HEK293T (cell line): ENCODE results near the gene TRAF3.

Experiments used
- CTCF ChIA-PET: fragments of 350-600 bp; formaldehyde crosslinking; extraction: SDS; loops from one replicate; lab custom pipeline; 2021; ENCODE audit warnings: antibody characterized with exemption, inconsistent platforms; lab: Yijun Ruan, JAX
- POLR2A ChIA-PET: fragments of 350-600 bp; formaldehyde crosslinking; extraction: SDS; loops from one replicate; lab custom pipeline; 2020; ENCODE audit warnings: antibody characterized with exemption, inconsistent platforms; lab: Yijun Ruan, JAX
- DNase-seq: peaks from one replicate; pipeline ENCODE4 v3.0.0; 2012; ENCODE audit warnings: mixed read lengths; ENCODE audit errors: extremely low spot score
- ARNT ChIP-seq: fragments of 450-650 bp; IDR thresholded peaks from 2 replicates; pipeline ENCODE4 v1.6.1; 2017; ENCODE audit warnings: mild to moderate bottlenecking
- BHLHE40 ChIP-seq: fragments of 450-650 bp; IDR thresholded peaks from 2 replicates; pipeline ENCODE4 v1.6.1; 2016; ENCODE audit warnings: mild to moderate bottlenecking, moderate library complexity, borderline replicate concordance
- CTBP1 ChIP-seq: fragments of 450-650 bp; IDR thresholded peaks from 2 replicates; pipeline ENCODE4 v1.6.1; 2016; ENCODE audit warnings: borderline replicate concordance
- ELF4 ChIP-seq: fragments of 450-650 bp; IDR thresholded peaks from 2 replicates; pipeline ENCODE4 v1.6.1; 2017; ENCODE audit warnings: antibody characterized with exemption
- FOXA1 ChIP-seq: fragments of 450-650 bp; IDR thresholded peaks from 2 replicates; pipeline ENCODE4 v1.6.1; 2016; ENCODE audit warnings: mild to moderate bottlenecking
- FOXK2 ChIP-seq: fragments of 450-650 bp; IDR thresholded peaks from 2 replicates; pipeline ENCODE4 v1.6.1; 2016; ENCODE audit warnings: mild to moderate bottlenecking
- FOXM1 ChIP-seq: fragments of 450-650 bp; IDR thresholded peaks from 2 replicates; pipeline ENCODE4 v1.6.1; 2017; ENCODE audit warnings: mild to moderate bottlenecking, borderline replicate concordance
- HDGF ChIP-seq: fragments of 450-650 bp; IDR thresholded peaks from 2 replicates; pipeline ENCODE4 v1.6.1; 2017; ENCODE audit warnings: antibody characterized with exemption, borderline replicate concordance
- L3MBTL2 ChIP-seq: fragments of 450-650 bp; conservative IDR thresholded peaks from 2 replicates; pipeline ENCODE4 v1.6.1; 2016; ENCODE audit warnings: mild to moderate bottlenecking
- LEF1 ChIP-seq: fragments of 450-650 bp; IDR thresholded peaks from 2 replicates; pipeline ENCODE4 v1.6.1; 2017; ENCODE audit warnings: mild to moderate bottlenecking, borderline replicate concordance
- NFRKB ChIP-seq: fragments of 450-650 bp; IDR thresholded peaks from 2 replicates; pipeline ENCODE4 v1.6.1; 2016; ENCODE audit warnings: mild to moderate bottlenecking, moderate library complexity
- PKNOX1 ChIP-seq: fragments of 450-650 bp; IDR thresholded peaks from 2 replicates; pipeline ENCODE4 v1.6.1; 2016
- SP1 ChIP-seq: fragments of 450-650 bp; IDR thresholded peaks from 2 replicates; pipeline ENCODE4 v1.6.1; 2017
- SUZ12 ChIP-seq: fragments of 450-650 bp; IDR thresholded peaks from 2 replicates; pipeline ENCODE4 v1.6.1; 2016; ENCODE audit warnings: mild to moderate bottlenecking
- TARDBP ChIP-seq: fragments of 450-650 bp; IDR thresholded peaks from 2 replicates; pipeline ENCODE4 v1.6.1; 2016
- ZNF384 ChIP-seq: fragments of 450-650 bp; IDR thresholded peaks from 2 replicates; pipeline ENCODE4 v1.6.1; 2016

TRAF3 gene

GRCh38 chr14:102731871-102732800 lies 45.1 kb upstream of the TRAF3 start:
- no peak for DNase-seq
- ChIA-PET CTCF (interaction anchor here (0.9 to 1.7 kb wide), 2 partner anchors 38 to 181 kb away, joined by 3 to 5 read pairs; no protein-coding TSS in a partner anchor), POLR2A (no interaction called here)
- TF ChIP-seq TARDBP (no peak), ELF4 (no peak), BHLHE40 (no peak), PKNOX1 (no peak)

- POLR2A ChIA-PET, result no interaction called here
- TF ChIP-seq TARDBP (no peak), FOXK2 (no peak)
- DNase-seq, result no peak
- CTCF ChIA-PET, result interaction anchor here (1.7 kb wide), 1 partner anchor 39 kb away, joined by 5 read pairs; no protein-coding TSS in a partner anchor
Observed at GRCh38 chr14:102732924-102733323, 44.3 kb upstream of the TRAF3 start.

GRCh38 chr14:102733326-102733725 lies 43.9 kb upstream of the TRAF3 start:
- TF ChIP-seq TARDBP, result no peak
- TF ChIP-seq NFRKB, result no peak
- no peak for TF ChIP-seq CTBP1
- TF ChIP-seq L3MBTL2, result no peak
- TF ChIP-seq SP1, result no peak
- TF ChIP-seq ZNF384, result no peak
- ChIA-PET POLR2A (no interaction called here), CTCF (no interaction called here)
- DNase-seq, result no peak

GRCh38 chr14:102734436-102734835 lies 42.8 kb upstream of the TRAF3 start:
- CTCF ChIA-PET, result interaction anchor here (0.5 kb wide), 1 partner anchor 9 kb away, joined by 3 read pairs; no protein-coding TSS in a partner anchor

GRCh38 chr14:102736956-102737355 lies 40.3 kb upstream of the TRAF3 start:
- TF ChIP-seq FOXM1 (no peak), CTBP1 (no peak), HDGF (no peak), ELF4 (no peak), SUZ12 (no peak), FOXK2 (no peak), BHLHE40 (no peak), L3MBTL2 (no peak), FOXA1 (no peak), LEF1 (no peak), ZNF384 (no peak), ARNT (no peak), NFRKB (no peak)
- DNase-seq, result no peak
- ChIA-PET POLR2A (no interaction called here), CTCF (no interaction called here)

More at GRCh38 chr14:102734436-102734835, 42.8 kb upstream of the TRAF3 start:
- TF ChIP-seq HDGF, result no peak
- TF ChIP-seq TARDBP, result no peak
- TF ChIP-seq ZNF384, result no peak
- TF ChIP-seq SUZ12, result no peak
- TF ChIP-seq PKNOX1, result no peak
- TF ChIP-seq FOXK2, result no peak
- TF ChIP-seq BHLHE40, result no peak
- TF ChIP-seq FOXA1, result no peak
- TF ChIP-seq ARNT, result no peak
- TF ChIP-seq ELF4, result no peak
- TF ChIP-seq LEF1, result no peak
- TF ChIP-seq L3MBTL2, result no peak
- TF ChIP-seq NFRKB, result no peak
- no peak for TF ChIP-seq SP1
- no peak for TF ChIP-seq CTBP1
- no peak for TF ChIP-seq FOXM1
- no peak for DNase-seq
- POLR2A ChIA-PET, result no interaction called here

GRCh38 chr14:102737402-102738372 lies 39.6 kb upstream of the TRAF3 start:
- POLR2A ChIA-PET, result no interaction called here
- DNase-seq, result no peak
- CTCF ChIA-PET, result no interaction called here
- no peak for TF ChIP-seq ARNT
- no peak for TF ChIP-seq BHLHE40
- TF ChIP-seq ELF4, result no peak
- TF ChIP-seq NFRKB, result no peak
- no peak for TF ChIP-seq HDGF
- TF ChIP-seq TARDBP, result no peak
- no peak for TF ChIP-seq PKNOX1
- no peak for TF ChIP-seq L3MBTL2
- TF ChIP-seq ZNF384, result no peak
- no peak for TF ChIP-seq SP1
- no peak for TF ChIP-seq FOXM1
- TF ChIP-seq FOXK2, result no peak
